ENCODE data around the gene LMOD2. TPM values are rescaled to one million over a fixed set of nuclear protein-coding genes. Genes with fewer than 3 reads are reported as not detected.

Gene LMOD2
- total and polyA plus RNA-seq, 2 experiments from 2014 or later, result 19.7 to 19.8 TPM

- peak overlapping the region; percentile 99 for H3K27ac ChIP-seq
- peaks cover 37% of the 10 kb centered on the region for H3K4me1 ChIP-seq (ENCODE audit: low read depth)
- H3K9me3 ChIP-seq (ENCODE audit: low read depth), result no peaks in the 10 kb centered on the region
- TF ChIP-seq, protein P1, sequence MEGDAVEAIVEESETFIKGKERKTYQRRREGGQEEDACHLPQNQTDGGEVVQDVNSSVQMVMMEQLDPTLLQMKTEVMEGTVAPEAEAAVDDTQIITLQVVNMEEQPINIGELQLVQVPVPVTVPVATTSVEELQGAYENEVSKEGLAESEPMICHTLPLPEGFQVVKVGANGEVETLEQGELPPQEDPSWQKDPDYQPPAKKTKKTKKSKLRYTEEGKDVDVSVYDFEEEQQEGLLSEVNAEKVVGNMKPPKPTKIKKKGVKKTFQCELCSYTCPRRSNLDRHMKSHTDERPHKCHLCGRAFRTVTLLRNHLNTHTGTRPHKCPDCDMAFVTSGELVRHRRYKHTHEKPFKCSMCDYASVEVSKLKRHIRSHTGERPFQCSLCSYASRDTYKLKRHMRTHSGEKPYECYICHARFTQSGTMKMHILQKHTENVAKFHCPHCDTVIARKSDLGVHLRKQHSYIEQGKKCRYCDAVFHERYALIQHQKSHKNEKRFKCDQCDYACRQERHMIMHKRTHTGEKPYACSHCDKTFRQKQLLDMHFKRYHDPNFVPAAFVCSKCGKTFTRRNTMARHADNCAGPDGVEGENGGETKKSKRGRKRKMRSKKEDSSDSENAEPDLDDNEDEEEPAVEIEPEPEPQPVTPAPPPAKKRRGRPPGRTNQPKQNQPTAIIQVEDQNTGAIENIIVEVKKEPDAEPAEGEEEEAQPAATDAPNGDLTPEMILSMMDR (IDR thresholded peaks at IDR 0.05; ENCODE audit: low read depth, low read length), result no peak
- H3K4me3 ChIP-seq, result no peak overlapping the region
- DNase-seq (ENCODE audit: low read depth in 1 of 2, low spot score in 1 of 2), result no peak
- no peaks in the 10 kb centered on the region for H3K27me3 ChIP-seq
- peaks cover 9% of the 10 kb centered on the region for H3K36me3 ChIP-seq
These were observed 23.9 kb downstream of the LMOD2 start for GRCh38 chr7:123679614-123680013.

GRCh38 chr7:123680580-123680979 lies 24.9 kb downstream of the LMOD2 start:
- Histone ChIP-seq H3K9me3 (ENCODE audit: low read depth) (no peaks in the 10 kb centered on the region), H3K36me3 (peaks cover 12% of the 10 kb centered on the region), H3K27me3 (no peaks in the 10 kb centered on the region), H3K4me1 (ENCODE audit: low read depth) (peaks cover 30% of the 10 kb centered on the region), H3K4me3 (no peak overlapping the region), H3K27ac (peak overlapping the region; percentile 99)
- TF ChIP-seq, protein P1 (IDR thresholded peaks at IDR 0.05; ENCODE audit: low read depth, low read length), result no peak
- DNase-seq (ENCODE audit: low read depth in 1 of 2, low spot score in 1 of 2), result no peak

DNA sequence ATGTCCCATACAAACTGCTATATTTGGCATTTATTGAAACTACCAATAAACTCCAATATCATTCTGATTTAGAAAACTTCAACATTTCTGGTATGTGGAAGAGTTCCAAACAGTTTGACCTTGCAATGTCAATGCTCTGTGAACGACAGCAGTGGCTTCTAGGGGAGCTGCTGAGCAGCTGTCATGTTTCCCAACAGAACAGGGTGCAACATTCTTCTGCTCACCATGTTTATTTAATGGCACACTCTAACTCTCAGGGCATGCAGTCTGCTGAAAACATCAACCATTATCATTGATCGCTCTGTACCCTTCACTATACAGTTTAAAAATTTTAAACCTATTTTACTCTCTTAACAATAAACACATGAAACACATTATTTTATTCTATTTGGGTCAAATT lies 25.9 kb downstream of the LMOD2 start:
- TF ChIP-seq, protein P1 (IDR thresholded peaks at IDR 0.05; ENCODE audit: low read depth, low read length), result no peak
- peaks cover 30% of the 10 kb centered on the region for H3K4me1 ChIP-seq (ENCODE audit: low read depth)
- peak in 1 of 2 donors; percentile 83 for DNase-seq (ENCODE audit: low read depth in 1 of 2, low spot score in 1 of 2)
- no peak overlapping the region for H3K4me3 ChIP-seq
- H3K36me3 ChIP-seq, result peaks cover 12% of the 10 kb centered on the region
- H3K27ac ChIP-seq, result peak overlapping the region; percentile 99
- H3K27me3 ChIP-seq, result no peaks in the 10 kb centered on the region
- H3K9me3 ChIP-seq (ENCODE audit: low read depth), result no peaks in the 10 kb centered on the region

DNA sequence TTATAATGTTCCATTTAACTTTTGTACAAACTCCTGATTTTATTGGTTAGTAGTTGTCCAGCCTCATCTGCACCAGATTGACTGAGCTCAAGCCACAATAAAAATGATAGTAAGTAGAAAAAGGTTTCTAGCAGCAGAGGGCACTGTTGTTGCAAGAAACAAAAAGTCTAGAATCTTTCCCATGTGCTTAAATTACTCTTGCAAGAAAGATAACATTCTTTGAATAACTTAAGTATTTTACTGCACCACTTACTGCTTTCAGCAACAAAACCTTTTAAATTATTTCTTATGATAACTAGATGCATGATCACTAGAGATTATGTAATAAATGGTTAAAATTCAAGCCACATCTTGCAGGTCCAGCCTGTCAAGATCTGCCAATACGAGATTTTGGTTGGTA lies 27.0 kb downstream of the LMOD2 start:
- H3K27ac ChIP-seq, result peak overlapping the region; percentile 99
- H3K27me3 ChIP-seq, result no peaks in the 10 kb centered on the region
- peak; percentile 68 to 80 for DNase-seq (ENCODE audit: low read depth in 1 of 2, low spot score in 1 of 2)
- peaks cover 13% of the 10 kb centered on the region for H3K36me3 ChIP-seq
- peaks cover 30% of the 10 kb centered on the region for H3K4me1 ChIP-seq (ENCODE audit: low read depth)
- TF ChIP-seq, protein P1 (IDR thresholded peaks at IDR 0.05; ENCODE audit: low read depth, low read length), result peak; percentile 54
- H3K4me3 ChIP-seq, result no peak overlapping the region
- H3K9me3 ChIP-seq (ENCODE audit: low read depth), result no peaks in the 10 kb centered on the region

DNA sequence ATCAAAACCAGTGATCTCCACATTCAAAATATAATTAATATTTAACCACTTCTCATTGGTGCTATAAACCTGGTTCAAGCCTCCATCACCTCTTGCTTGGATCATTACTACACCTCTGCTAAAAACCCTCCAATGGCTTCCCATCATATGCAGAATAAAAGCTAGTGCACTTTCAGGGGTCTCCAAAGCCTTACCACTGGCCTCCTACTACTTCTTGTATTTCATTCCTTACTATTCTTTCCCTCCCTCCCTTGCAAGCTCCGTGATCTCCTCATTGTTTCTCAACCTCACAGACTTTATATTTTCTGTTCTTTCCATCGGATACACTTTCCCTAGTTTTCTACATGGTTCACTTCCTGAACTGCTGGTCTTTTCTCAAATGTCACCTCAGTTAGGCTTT lies 31.5 kb downstream of the LMOD2 start:
- Histone ChIP-seq H3K27me3 (no peaks in the 10 kb centered on the region), H3K4me3 (no peak overlapping the region), H3K27ac (no peak overlapping the region), H3K9me3 (ENCODE audit: low read depth) (no peaks in the 10 kb centered on the region), H3K36me3 (peaks cover 36% of the 10 kb centered on the region), H3K4me1 (ENCODE audit: low read depth) (peaks cover 8% of the 10 kb centered on the region)
- TF ChIP-seq, protein P1 (IDR thresholded peaks at IDR 0.05; ENCODE audit: low read depth, low read length), result no peak
- DNase-seq (ENCODE audit: low read depth in 1 of 2, low spot score in 1 of 2), result no peak

GRCh38 chr7:123687727-123688126 lies 32.1 kb downstream of the LMOD2 start:
- TF ChIP-seq, protein P1 (IDR thresholded peaks at IDR 0.05; ENCODE audit: low read depth, low read length), result no peak
- Histone ChIP-seq H3K27me3 (no peaks in the 10 kb centered on the region), H3K4me1 (ENCODE audit: low read depth) (peaks cover 3% of the 10 kb centered on the region), H3K36me3 (peaks cover 41% of the 10 kb centered on the region), H3K27ac (no peak overlapping the region), H3K9me3 (ENCODE audit: low read depth) (no peaks in the 10 kb centered on the region), H3K4me3 (no peak overlapping the region)
- DNase-seq (ENCODE audit: low read depth in 1 of 2, low spot score in 1 of 2), result no peak

All from cardiac muscle cell (in vitro differentiated cells and primary cell).